HG03378 (cell line): ENCODE data around the gene ENTREP3.

ENCODE experiments used
- ATAC-seq: cut with Tn5 transposase; IDR thresholded peaks from one replicate; pipeline ENCODE4 v1.9.1; 2021; ENCODE audit warnings: mild to moderate bottlenecking, moderate library complexity; ENCODE audit not compliant: unreplicated experiment

Gene ENTREP3

DNA sequence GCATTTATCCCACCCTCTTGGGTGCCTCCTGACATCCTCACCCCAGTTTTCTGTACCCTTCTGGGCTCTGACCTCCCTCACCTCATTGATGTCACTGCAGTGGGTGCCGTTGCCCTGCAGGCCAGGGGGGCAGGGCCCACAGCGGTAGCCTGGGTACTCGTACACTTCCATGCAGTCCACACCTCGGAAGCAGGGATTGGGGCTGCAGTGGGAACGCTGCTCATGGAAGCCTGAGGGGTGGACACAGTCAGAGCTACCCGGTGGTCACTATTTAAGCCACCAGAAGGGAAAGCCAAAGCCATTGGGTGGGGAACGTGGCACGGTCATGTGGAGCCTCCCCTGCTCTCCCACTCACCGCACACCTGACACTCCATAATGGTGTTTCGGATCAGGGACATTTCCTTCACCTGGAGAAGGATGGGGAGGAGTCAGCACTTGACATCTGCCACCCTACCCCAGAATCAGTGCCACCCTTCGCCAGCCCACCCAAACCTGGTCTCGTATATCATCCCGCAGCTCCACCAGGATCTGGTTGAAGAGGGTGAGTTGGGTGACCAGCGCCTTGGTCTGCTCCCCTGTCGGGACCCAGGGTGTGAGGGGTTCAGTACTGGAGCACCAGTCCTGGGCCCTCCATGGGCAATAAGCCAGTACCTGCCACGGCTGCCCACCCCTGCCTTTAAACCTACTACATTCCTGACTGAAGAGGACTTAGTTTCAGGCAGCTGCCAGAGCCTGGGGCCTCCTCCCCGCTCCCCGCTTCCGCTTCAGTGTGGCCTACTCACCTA is 52.4 kb downstream of the ENTREP3 start:
- no peak for ATAC-seq

DNA sequence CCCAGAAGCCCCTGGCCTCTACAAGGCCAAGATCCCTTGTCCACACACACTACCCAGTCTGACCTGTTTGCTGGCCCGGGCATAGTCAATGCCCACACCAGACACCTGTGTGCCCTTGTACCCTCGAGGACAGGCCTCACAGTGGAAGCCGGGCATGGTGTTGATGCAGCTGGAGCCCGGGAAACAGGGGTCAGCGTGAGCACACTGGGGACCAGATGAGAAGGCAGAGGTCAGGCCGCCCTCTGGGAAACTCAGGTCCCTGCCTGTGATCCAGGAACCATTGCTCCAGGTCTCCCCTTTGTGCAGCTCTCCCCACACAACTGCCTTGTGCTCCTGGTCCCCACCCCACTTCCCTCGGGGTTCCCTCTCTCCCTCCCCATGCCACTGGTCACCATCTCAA is 53.1 kb downstream of the ENTREP3 start:
- no peak for ATAC-seq

DNA sequence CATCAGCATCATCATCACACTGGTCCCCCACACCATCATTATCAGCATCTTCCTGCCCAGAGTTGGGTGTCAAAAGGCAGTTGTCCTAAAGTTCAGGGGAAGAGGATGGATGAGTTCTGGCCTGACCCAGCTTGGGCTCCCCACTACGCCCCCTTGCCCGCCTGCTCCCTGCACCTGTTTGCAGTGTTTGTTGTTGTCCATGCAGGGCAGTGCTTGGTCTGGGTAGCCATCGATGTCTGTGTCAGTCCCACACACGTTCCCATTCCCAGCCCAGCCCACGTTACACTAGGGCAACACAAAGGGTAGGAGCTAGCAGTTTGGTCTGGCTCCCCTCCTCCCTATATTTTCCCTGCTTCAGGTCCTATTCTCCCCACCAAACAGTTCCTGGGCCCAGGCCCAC is 54.4 kb downstream of the ENTREP3 start:
- ATAC-seq: no peak

DNA sequence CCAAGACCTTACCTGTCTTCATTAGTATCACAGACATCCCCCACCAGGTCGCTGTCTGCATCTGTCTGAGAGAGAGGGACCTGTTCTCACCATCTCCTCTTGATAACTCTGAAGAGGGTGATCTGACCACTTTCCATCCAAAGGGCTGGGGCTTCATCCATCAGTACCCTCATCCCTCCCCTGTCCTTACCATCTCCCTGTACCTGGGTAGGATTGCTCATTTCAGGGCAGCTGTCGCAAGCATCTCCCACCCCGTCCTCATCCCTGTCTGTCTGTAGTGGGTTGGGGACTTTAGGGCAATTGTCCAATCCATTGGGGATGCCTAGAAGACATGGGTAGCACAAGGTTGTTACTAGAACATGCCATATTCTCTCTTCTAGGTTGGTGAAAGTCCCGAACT is 55.5 kb downstream of the ENTREP3 start:
- ATAC-seq: no peak

DNA sequence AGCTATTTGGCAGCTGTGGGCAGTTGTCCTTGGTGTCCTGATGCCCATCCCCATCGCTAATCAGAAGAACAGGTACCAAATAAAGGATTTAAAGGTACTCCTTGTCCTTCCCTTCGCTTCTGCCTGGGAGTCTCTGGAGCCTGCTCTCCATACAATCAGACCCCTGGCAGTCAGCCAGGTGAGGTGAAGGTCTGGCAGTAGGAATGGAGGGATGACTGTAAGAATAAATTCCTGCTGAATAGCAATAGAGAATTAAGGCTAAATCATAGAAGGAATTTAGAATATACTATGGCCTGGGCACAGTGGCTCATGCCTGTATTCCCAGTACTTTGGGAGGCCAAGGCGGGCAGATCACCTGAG is 56.8 kb downstream of the ENTREP3 start:
- ATAC-seq: no peak

DNA sequence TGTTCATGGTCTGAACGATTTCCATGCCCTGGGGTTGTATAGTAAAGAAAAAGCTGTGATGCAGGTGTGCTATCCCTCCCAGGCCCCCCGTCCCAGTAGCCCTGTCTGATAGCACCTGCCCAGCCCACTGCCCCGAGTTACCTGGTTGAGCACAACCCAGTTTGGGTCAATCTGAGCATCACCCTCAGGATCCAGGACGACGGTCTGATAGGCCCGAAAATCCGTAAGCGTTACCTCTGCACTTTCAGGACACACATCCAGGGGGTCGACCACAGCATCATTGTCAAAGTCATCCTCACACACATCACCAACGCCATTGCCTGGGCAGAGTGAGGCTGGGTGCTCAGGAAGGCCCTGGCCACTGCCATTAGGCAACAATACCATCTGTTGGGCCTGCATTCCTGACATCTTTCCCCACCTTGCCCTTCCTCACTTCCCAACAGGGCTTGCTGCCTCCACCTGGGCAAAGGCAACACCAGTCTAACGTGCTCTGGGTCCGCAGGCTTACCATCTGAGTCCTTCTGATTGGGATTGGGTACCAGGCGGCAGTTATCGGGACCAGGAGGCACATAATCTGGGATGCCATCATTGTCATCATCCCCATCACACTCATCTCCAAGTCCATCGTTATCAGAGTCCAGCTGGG is 57.3 kb downstream of the ENTREP3 start:
- ATAC-seq: no peak
